Endometrial microvascular endothelial cells (primary cell): ENCODE measurements around the gene IRS1. TPM values are rescaled to one million over a fixed set of nuclear protein-coding genes. Genes with fewer than 3 reads are reported as not detected.

ENCODE experiments used
- in situ Hi-C: cut with HindIII; loops from 2 replicates; pipeline ENCODE4 v1.10.0; 2017; ENCODE audit warnings: low sequenced_read_pairs, low pct_unique_long_range_greater_than_20kb; ENCODE audit errors: inconsistent ontology term
- total RNA-seq: library from RNA; depleted of rRNA; stranded (reverse); fragments of >200 nt; gene quantifications from one replicate; pipeline ENCODE4 v1.2.3, GENCODE V29; 2015; ENCODE audit errors: inconsistent ontology term

Gene IRS1
- total RNA-seq, 1 donor from 2014 or later: 0.28 TPM

DNA sequence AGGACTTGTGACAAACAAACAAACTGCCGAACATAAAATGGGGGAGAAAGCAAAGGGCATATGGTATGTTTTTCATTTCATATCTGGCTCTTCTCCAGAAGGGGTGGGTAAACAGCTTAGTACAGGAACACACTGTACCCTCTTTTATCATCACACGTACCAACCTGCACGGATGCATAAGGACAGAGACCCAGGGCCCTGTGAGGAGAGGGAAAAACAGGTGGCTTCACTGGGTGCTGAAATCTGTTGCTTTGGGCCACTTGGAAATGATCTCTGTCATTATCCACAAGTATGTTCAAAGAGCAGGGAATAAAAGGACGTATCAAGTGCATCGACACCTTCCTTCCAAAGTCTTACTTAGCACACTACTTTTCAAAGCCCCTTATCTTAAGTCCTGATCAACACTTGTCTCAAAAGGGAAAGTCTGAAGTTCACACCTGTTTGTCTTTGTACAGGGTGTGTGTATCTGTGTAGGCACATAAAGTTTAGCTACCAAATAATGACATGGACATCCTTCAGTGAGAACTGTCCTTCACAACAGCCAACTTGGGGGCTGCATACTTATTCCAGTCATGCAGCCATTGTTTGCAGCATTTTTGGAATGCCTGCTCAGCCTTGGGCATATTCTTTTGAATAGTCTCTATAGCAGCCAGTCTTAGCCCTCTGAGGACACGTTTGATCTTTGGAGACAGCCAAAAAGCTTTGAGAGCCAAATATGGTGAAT, 60.6 kb downstream of the IRS1 start:
- in situ Hi-C loops: no loop called here

GRCh38 chr2:226738191-226738820, 61.3 kb downstream of the IRS1 start:
- in situ Hi-C loops: no loop called here

DNA sequence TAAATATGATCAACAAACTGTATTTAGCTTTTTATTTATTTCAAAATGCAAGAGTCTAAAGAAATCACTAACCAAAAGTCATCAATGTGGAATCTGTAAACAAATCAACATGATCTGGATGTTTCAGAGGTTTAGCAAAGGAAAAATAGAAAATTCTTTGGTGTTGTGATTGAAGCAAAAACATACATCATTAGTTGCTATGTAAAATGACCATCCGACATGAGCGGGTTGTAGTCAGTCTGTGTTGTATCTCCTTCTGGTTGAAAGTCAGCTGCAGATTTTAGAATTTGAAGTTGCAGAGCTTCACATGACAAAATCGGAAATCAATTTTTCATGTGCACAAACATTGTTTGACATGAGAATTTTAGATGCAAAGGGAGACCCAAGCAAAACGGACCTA, 63.2 kb downstream of the IRS1 start:
- in situ Hi-C loops: no loop called here

DNA sequence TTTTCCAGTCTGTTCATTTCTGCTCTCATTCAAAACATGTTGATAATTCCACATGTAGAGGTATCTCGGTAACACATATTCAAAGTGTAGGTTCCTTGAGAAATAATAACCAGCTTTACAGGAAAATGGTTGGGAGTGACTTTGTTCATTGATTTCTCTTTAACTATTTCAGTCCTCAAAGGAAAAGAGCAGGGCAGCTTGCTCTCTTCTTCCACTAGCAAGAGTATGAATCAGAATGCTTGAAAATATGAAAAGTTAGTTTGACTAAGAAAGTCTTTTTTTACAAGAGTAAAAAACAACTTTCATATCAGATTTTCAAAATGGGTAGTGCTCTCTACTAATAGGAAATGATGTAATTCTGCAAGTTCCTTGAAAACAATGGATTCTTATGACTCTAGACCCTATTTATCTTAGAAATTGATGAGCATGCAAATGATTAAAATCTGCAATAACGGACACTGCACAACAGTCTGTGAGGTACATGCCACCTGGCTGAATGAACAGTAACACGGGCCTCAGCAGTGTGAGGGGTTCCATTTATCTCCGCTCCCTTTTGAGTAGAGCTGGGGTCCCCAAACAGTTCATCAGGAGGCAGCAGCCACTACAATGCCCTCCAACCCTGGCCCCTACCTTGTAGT, 65.6 kb downstream of the IRS1 start:
- in situ Hi-C loops: no loop called here

DNA sequence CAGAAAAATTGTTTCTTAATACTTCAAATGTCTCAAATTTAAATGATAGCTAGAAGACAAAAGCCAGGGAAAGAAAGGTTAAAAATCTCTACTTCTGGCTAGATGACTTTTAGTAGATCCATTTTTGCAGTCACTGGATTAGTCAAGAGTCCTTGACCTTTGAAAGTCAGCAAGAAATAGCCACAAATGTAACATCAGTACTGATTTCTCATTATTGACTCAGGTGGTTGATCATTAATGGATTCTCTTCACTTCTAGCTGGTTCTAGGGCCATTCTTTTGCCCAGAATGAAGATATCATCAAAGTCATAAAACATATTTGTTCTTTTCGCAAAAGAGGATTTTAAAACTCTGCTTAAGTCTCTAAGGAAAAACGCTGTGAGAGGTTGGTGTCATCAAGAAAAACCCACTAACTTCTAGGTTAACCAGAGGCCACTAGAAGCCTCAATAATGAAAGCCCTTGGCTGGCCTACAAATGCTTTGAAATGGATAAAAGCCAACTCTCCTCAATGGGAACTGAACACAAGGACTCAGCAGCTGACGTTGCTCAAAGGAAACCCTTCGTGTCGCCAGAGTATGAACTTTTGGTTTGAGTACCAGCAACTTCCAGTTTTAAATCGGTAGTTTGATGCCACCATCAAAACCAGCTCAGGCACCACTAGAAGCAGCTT, 66.3 kb downstream of the IRS1 start:
- in situ Hi-C loops: no loop called here

DNA sequence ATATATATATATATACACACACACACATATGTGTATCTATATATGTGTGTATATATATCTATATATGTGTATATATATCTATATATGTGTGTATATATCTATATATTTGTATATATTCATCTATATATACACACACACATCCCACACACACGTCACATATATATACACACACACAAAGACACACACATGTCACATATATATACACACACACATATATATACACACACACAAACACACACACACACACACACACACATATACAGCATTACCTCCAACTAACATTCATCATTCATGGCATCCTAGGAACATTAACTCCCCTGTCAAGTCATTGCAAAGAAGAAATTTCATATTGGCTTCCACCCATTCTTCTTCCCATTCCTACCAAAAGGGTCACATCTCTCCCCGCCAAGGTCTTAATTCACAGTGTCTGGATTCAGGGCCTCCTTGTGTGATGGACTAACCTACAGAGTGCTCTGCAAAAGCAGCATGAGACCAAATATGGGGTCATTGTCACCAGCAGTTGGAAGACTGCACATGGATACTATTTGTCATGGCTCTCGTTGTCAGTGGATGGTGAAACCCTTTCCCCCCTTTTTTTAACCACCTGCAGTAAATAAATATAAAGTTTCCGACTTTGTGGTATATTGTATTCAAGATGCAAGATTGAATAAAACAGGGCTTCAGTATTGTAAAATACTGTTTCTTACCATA, 67.0 kb downstream of the IRS1 start:
- in situ Hi-C loops: no loop called here

DNA sequence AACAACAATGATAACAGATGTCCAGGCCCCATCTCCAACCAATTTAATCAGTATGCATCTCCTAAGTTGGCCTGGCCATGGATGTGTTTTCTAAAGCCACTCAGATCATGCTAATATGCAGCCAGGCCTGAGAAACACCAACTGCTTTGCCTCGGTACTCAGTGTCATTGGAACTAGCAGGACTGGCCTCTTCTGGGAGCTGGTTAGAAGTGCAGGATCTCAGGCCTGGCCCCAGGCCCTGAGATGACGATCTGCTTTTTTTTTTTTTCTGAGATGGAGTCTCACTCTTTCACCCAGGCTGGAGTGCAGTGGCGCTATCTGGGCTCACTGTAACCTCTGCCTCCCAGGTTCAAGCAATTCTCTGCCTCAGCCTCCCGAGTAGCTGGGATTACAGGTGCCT, 69.1 kb downstream of the IRS1 start:
- in situ Hi-C loops: no loop called here

DNA sequence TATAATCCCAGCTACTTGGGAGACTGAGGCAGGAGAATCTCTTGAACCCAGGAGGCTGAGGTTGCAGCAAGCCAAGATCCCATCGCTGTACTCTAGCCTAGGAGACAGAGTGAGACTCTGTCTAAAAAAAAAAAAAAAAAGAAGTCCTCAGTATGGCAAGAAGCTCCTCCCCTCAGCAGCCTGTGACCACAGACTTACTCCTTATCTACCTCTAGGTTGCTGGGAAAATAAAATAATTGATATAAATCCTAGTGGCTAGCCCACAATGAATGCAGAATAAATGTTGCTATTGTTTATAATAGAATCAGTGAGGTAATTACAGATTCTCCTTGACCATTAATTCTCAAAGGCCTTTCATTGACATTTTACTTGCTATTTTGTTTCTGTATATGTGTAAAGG, 70.6 kb downstream of the IRS1 start:
- in situ Hi-C loops: no loop called here

- in situ Hi-C loops: no loop called here
Measured at GRCh38 chr2:226727251-226727650, 72.4 kb downstream of the IRS1 start.

- in situ Hi-C loops: no loop called here
Measured at GRCh38 chr2:226726546-226726945, 73.1 kb downstream of the IRS1 start.

GRCh38 chr2:226725126-226725860, 74.3 kb downstream of the IRS1 start:
- in situ Hi-C loops: no loop called here

DNA sequence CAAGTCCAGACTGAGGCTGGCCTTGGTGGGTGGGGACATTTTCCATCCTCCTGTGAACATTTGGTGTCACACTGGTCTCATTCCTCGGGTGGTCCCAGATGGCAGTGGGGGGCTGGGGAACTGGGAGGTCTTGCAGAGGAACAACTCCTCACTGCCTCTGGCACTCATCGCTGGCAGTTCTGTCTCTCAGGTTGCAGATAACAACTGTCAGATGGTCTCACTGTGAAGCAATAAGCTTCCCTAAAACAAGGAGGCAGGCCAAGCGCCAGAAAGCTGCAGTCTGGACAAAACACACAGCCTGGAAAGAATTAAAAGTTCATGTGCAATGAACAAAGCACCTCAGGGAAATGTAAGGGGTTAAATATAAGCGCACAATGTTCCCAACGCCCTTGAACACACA, 78.1 kb downstream of the IRS1 start:
- in situ Hi-C loops: no loop called here

DNA sequence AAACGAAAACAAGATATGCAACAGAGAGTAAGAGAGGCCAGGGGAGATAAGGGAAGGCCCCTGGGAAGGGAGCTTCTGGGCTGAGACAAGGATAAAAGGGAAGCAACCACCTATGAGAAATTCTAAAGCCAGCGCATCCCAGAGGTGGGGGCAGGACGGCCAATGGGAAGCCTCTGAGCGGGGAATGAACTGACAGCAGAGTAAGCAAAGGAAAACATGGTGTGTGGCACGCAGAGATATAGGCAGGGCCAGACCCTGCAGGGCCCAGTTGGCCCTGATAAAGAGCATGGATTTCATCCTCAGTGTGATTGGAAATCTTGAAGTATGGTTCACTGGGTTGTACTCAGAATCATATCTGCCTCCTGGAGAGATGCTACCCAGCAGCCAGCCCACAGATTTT, 78.7 kb downstream of the IRS1 start:
- in situ Hi-C loops: no loop called here

- in situ Hi-C loops: no loop called here
Measured at GRCh38 chr2:226717719-226718118, 81.9 kb downstream of the IRS1 start.

DNA sequence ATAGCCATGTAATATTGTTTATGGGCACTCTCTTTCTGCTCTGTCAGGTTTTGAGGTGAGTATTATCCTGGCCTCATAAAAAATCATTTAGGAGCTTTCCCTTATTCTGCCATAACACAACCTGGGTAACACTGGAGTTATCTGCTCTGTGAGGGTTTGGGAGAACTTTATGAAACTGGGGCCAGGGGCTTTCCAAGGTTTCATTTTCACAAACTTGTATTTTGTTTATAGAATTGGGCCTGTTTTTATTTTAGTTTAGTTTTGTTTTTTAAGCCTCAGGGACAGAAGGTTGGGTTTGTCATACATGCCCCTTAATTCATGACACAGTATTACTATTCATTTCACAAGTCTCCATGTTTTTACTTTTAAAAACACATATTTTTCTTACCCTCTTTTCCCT, 83.5 kb downstream of the IRS1 start:
- in situ Hi-C loops: no loop called here

- in situ Hi-C loops: no loop called here
Measured at GRCh38 chr2:226715347-226715990, 84.2 kb downstream of the IRS1 start.

DNA sequence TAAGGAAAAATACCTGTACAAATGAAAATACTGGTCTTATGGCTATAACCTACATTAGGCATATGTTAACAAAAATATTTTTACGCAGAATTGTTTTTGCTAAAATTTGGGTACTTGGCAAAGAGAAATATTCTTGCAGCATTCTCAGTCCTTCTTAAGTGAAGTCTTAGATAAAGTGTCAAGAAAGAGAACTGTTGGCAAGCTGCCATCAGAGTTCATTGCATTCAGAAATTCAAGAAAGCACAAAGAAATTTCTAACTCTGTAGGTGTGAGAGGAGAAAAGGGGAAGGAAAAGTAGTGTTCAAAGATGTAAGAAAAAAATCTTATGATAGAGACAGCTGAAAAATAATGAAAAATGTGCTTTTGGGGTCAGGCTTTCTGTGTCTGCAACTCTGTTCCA, 86.7 kb downstream of the IRS1 start:
- in situ Hi-C loops: no loop called here

DNA sequence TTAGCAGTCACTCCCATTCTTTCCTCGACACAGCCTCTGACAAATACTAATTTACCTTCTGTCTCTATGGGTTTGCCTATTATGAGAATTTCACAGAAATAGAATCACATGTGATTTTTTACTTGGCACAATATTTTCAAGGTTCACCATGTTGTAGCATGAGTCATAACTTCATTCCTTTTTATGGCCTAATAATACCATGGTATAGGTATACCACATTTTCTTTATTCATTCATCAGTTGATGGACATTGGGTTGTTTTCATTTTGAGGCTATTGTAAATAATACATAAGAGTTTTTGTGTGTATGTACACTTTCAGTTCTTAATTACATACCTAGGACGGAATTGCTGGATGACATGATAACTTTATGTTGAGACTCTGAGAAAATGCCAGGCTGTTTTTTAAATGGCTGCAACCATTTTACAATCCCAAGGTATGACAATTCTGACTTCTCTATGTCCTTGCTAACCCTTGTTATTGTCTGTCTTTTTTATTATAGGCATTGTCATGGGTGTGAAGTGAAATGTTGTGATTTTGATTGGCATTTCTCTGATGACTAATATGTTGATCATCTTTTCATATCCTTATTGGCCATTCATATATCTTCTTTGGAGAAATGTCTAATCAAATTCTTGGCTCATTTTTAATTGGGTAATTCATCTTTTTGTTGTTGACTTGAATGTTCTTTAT, 87.9 kb downstream of the IRS1 start:
- in situ Hi-C loops: no loop called here
